ENCODE measurements around the gene CDKL1. TPM values are rescaled to one million over a fixed set of nuclear protein-coding genes. Genes with fewer than 3 reads are reported as not detected.

Gene CDKL1
- total and polyA plus RNA-seq, 2 of the 13 experiments (the other 11 are each of a cell fraction or from before 2014, with no cell fraction given), result 4.4 to 5.1 TPM

- no peaks in the 10 kb centered on the region for H3K27me3 ChIP-seq (ENCODE audit: control insufficient read depth in 1 of 2, insufficient read depth in 2 of 2, low read length in 2 of 2)
- H3K9ac ChIP-seq (ENCODE audit: insufficient read depth, low read depth, low read length), result no peak overlapping the region
- in situ Hi-C loops (cut with HindIII; ENCODE audit: extremely low pct_ligation_motif_present, low pct_unique_long_range_greater_than_20kb) (loop anchor here (5.0 kb wide), 1 partner anchor 208 kb away; no protein-coding TSS in a partner anchor), intact Hi-C loops (cut with micrococcal nuclease; ENCODE audit: unreplicated experiment) (loop anchor here (5.0 kb wide), 1 partner anchor 78 kb away; the partner anchor contains the start of gene CDKL1)
- WGBS (ENCODE audit: low lambda C conversion rate), result 91% methylated on average over 2 of the region's 2 CpGs
- peaks cover 1 to 18% of the 10 kb centered on the region in 2 experiments; a peak in 3 of 5 replicates for H3K36me3 ChIP-seq (replicated peaks in 1 of 2; ENCODE audit: control insufficient read depth in 1 of 2, insufficient read depth in 2 of 2, low read length in 2 of 2)
- FAIRE-seq, result no peak
- no peak for DNase-seq (ENCODE audit: low spot score)
- no peak overlapping the region for H3K4me2 ChIP-seq (ENCODE audit: low read depth, low read length)
- BruUV-seq (replicated peaks), result no TSS peak
- H3K79me2 ChIP-seq (ENCODE audit: insufficient read depth, low read length), result peaks cover 18% of the 10 kb centered on the region
- no peak overlapping the region for H3K4me3 ChIP-seq (replicated peaks in 1 of 3; ENCODE audit: insufficient read depth in 1 of 3, low read depth in 2 of 3, low read length in 3 of 3)
- ChIA-PET CTCF (ENCODE audit: low intra/inter-chr PET ratio, low total read pairs) (interaction anchor here (2.2 kb wide), 1 partner anchor 213 kb away, joined by 44 read pairs; the partner anchor contains the start of gene MAP4K5), POLR2A (interaction anchor here (2.2 kb wide), 1 partner anchor 8 kb away, joined by 19 read pairs; the partner anchor contains the start of genes DMAC2L and L2HGDH)
- no peaks in the 10 kb centered on the region for H3K9me3 ChIP-seq (ENCODE audit: low read length)
- ATAC-seq, result no peak
- H4K20me1 ChIP-seq (ENCODE audit: insufficient read depth, low read length), result 0 out of 2 replicates have a peak, but pooled peaks cover 5% of the 10 kb centered on the region
- H3K27ac ChIP-seq (ENCODE audit: extremely low read length, insufficient read depth, low read length), result no peak overlapping the region
- no peak overlapping the region for H2AFZ ChIP-seq (ENCODE audit: low read length)
- H3K4me1 ChIP-seq (ENCODE audit: insufficient read depth, low read length), result peaks cover 10% of the 10 kb centered on the region
- TF ChIP-seq TEF (CRISPR knock-in tag; IDR thresholded peaks at IDR 0.05) (no peak), FIP1L1 (IDR thresholded peaks at IDR 0.05; ENCODE audit: borderline replicate concordance, insufficient read depth, low read depth, low read length) (no peak), ZFP62 (CRISPR knock-in tag; IDR thresholded peaks at IDR 0.05) (no peak), KDM5B (CRISPR knock-in tag; IDR thresholded peaks at IDR 0.05; ENCODE audit: borderline replicate concordance) (no peak), ATF7-NPFF (CRISPR knock-in tag; IDR thresholded peaks at IDR 0.05; ENCODE audit: low read depth) (no peak), KLF11 (CRISPR knock-in tag; IDR thresholded peaks at IDR 0.05) (no peak), ZNF598 (CRISPR knock-in tag; IDR thresholded peaks at IDR 0.05; ENCODE audit: borderline replicate concordance) (no peak), KDM1A (CRISPR knock-in tag; IDR thresholded peaks at IDR 0.05) (no peak), ZNF781 (CRISPR knock-in tag; IDR thresholded peaks at IDR 0.05; ENCODE audit: borderline replicate concordance, not compliant biosample characterization) (no peak), CENPBD1 (CRISPR knock-in tag; IDR thresholded peaks at IDR 0.05; ENCODE audit: borderline replicate concordance, low read depth) (no peak), PAWR (CRISPR knock-in tag; IDR thresholded peaks at IDR 0.05; ENCODE audit: borderline replicate concordance) (no peak), ZNF574 (CRISPR knock-in tag; IDR thresholded peaks at IDR 0.05) (no peak), ARID2 (CRISPR knock-in tag; IDR thresholded peaks at IDR 0.05; ENCODE audit: borderline replicate concordance) (no peak), MTF2 (CRISPR knock-in tag; IDR thresholded peaks at IDR 0.05; ENCODE audit: borderline replicate concordance) (no peak)
Observed at GRCh38 chr14:50319721-50320120, 77.0 kb downstream of the CDKL1 start.
